HEK293 (cell line): Measurements from ENCODE around the gene DPP9.

Source experiments
- PRDM1 ChIP-seq: fragments of 450-650 bp; formaldehyde crosslinking; IDR thresholded peaks from 2 replicates; pipeline ENCODE4; 2016; ENCODE audit warnings: missing biosample characterization, missing genetic modification characterization
- TF ChIP-seq, protein P1 (sequence below): fragments of 450-650 bp; formaldehyde crosslinking; IDR thresholded peaks from 2 replicates; pipeline ENCODE4 v1.5.1; 2016; ENCODE audit warnings: missing biosample characterization, missing genetic modification characterization

- TF ChIP-seq PRDM1 (tag by site-specific recombination), result no peak
- TF ChIP-seq, protein P1, sequence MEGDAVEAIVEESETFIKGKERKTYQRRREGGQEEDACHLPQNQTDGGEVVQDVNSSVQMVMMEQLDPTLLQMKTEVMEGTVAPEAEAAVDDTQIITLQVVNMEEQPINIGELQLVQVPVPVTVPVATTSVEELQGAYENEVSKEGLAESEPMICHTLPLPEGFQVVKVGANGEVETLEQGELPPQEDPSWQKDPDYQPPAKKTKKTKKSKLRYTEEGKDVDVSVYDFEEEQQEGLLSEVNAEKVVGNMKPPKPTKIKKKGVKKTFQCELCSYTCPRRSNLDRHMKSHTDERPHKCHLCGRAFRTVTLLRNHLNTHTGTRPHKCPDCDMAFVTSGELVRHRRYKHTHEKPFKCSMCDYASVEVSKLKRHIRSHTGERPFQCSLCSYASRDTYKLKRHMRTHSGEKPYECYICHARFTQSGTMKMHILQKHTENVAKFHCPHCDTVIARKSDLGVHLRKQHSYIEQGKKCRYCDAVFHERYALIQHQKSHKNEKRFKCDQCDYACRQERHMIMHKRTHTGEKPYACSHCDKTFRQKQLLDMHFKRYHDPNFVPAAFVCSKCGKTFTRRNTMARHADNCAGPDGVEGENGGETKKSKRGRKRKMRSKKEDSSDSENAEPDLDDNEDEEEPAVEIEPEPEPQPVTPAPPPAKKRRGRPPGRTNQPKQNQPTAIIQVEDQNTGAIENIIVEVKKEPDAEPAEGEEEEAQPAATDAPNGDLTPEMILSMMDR, result no peak
Observed at GRCh38 chr19:4773047-4773640, 49.5 kb upstream of the DPP9 start.
